ENCODE results near the gene TNRC6A.
"Not testable (repeated sequence)": the region's sequence is repeated elsewhere in the genome, so short reads cannot be mapped to it uniquely, and the experiment has no call there.

GRCh38 chr16:24856871-24857270 lies 127.4 kb downstream of the TNRC6A start:
- not testable (repeated sequence) for TF ChIP-seq POLR2A (conservative IDR thresholded peaks at IDR 0.05); CHD2 (IDR thresholded peaks at IDR 0.05; ENCODE audit: low read depth, low read length); CREB1 (IDR thresholded peaks at IDR 0.05); CREB1 (CRISPR knock-in tag; IDR thresholded peaks at IDR 0.05)
